Ishikawa (cell line): ENCODE measurements around the gene CYBA.

Source experiments
- CEBPB ChIP-seq: IDR thresholded peaks from 2 replicates; pipeline ENCODE4 v1.6.1; 2012
- CREB1 ChIP-seq: IDR thresholded peaks from 2 replicates; pipeline ENCODE4 v1.6.1; 2012; ENCODE audit warnings: low read depth
- EGR1 ChIP-seq: IDR thresholded peaks from 2 replicates; pipeline ENCODE4 v1.6.1; 2012
- EP300 ChIP-seq: IDR thresholded peaks from 2 replicates; pipeline ENCODE4 v1.6.1; 2012; ENCODE audit warnings: borderline replicate concordance
- FOXM1 ChIP-seq: IDR thresholded peaks from 2 replicates; pipeline ENCODE4 v1.6.1; 2012; ENCODE audit warnings: low read depth, borderline replicate concordance
- MAX ChIP-seq: IDR thresholded peaks from 2 replicates; pipeline ENCODE4 v1.6.1; 2012
- NFIC ChIP-seq: IDR thresholded peaks from 2 replicates; pipeline ENCODE4 v1.6.1; 2012
- RAD21 ChIP-seq: IDR thresholded peaks from 2 replicates; pipeline ENCODE4 v1.6.1; 2012; ENCODE audit warnings: low read depth
- REST ChIP-seq: IDR thresholded peaks from 2 replicates; pipeline ENCODE4 v1.6.1; 2012; ENCODE audit warnings: low read depth, mild to moderate bottlenecking
- TAF1 ChIP-seq: IDR thresholded peaks from 2 replicates; pipeline ENCODE4 v1.6.1; 2012; ENCODE audit warnings: low read depth, mild to moderate bottlenecking
- TCF12 ChIP-seq: IDR thresholded peaks from 2 replicates; pipeline ENCODE4 v1.6.1; 2012; ENCODE audit warnings: low read depth
- TEAD4 ChIP-seq: IDR thresholded peaks from 2 replicates; pipeline ENCODE4 v1.6.1; 2012
- USF1 ChIP-seq: IDR thresholded peaks from 2 replicates; pipeline ENCODE4 v1.6.1; 2012
- YY1 ChIP-seq: IDR thresholded peaks from 2 replicates; pipeline ENCODE4 v1.6.1; 2012; ENCODE audit warnings: low read depth
- ZBTB7A ChIP-seq: IDR thresholded peaks from 2 replicates; pipeline ENCODE4 v1.6.1; 2012; ENCODE audit warnings: low read depth

CYBA gene

GRCh38 chr16:88697116-88697830, 46.4 kb upstream of the CYBA start:
- TF ChIP-seq EGR1 (no peak), YY1 (no peak), FOXM1 (no peak), USF1 (no peak), REST (no peak), CREB1 (no peak), TAF1 (no peak), MAX (no peak), CEBPB (no peak), ZBTB7A (no peak)

GRCh38 chr16:88696441-88696840, 45.6 kb upstream of the CYBA start:
- TF ChIP-seq RAD21 (no peak), YY1 (no peak), ZBTB7A (no peak), MAX (no peak), REST (no peak), CEBPB (no peak), TAF1 (no peak), CREB1 (no peak), FOXM1 (no peak)

- TF ChIP-seq CEBPB: no peak
- no peak for TF ChIP-seq RAD21
- no peak for TF ChIP-seq EGR1
- no peak for TF ChIP-seq CREB1
- no peak for TF ChIP-seq TAF1
- no peak for TF ChIP-seq TEAD4
- no peak for TF ChIP-seq USF1
- no peak for TF ChIP-seq NFIC
- TF ChIP-seq ZBTB7A: no peak
- TF ChIP-seq YY1: no peak
- TF ChIP-seq TCF12: no peak
- no peak for TF ChIP-seq FOXM1
- TF ChIP-seq EP300: no peak
- no peak for TF ChIP-seq REST
- TF ChIP-seq MAX: no peak
These were observed 44.9 kb upstream of the CYBA start for GRCh38 chr16:88695753-88696152.

GRCh38 chr16:88695218-88695617, 44.4 kb upstream of the CYBA start:
- TF ChIP-seq ZBTB7A: no peak
- no peak for TF ChIP-seq TAF1
- no peak for TF ChIP-seq YY1
- no peak for TF ChIP-seq TCF12
- no peak for TF ChIP-seq RAD21
- no peak for TF ChIP-seq REST
- no peak for TF ChIP-seq EGR1
- TF ChIP-seq CREB1: no peak
- TF ChIP-seq FOXM1: no peak
- no peak for TF ChIP-seq USF1
- TF ChIP-seq NFIC: no peak
- no peak for TF ChIP-seq EP300
